B cell (primary cell): Measurements from ENCODE around the gene HLCS. TPM values are rescaled to one million over a fixed set of nuclear protein-coding genes. Genes with fewer than 3 reads are reported as not detected.

Experiments used
- ATAC-seq: fragments of 200-7000 bp; cut with Tn5 transposase; one replicate; pipeline ENCODE4 v1.10.0; 2021; ENCODE audit warnings: low read depth, mild to moderate bottlenecking, moderate number of reproducible peaks, moderate library complexity
- CTCF ChIA-PET: fragments of 350-600 bp; sonication (Branson Sonifier 250); formaldehyde crosslinking; loops from one replicate; lab custom pipeline; 2021; ENCODE audit warnings: antibody characterized with exemption, inconsistent platforms; lab: Charles Lee
- POLR2A ChIA-PET: fragments of 350-600 bp; sonication (Branson Sonifier 250); formaldehyde crosslinking; loops from one replicate; lab custom pipeline; 2021; ENCODE audit warnings: antibody characterized with exemption; lab: Charles Lee
- DNase-seq: peaks from one replicate; pipeline ENCODE4 v3.0.0; 2013
- H2AFZ ChIP-seq: 2 replicates; pipeline ENCODE4 v1.6.1; 2012; ENCODE audit warnings: mild to moderate bottlenecking, low read depth, low read length; ENCODE audit not compliant: insufficient read depth, poor library complexity, severe bottlenecking
- H3K27ac ChIP-seq, 2 donors: 1 replicate in 1 of 2; 2 replicates in 1 of 2; pipeline ENCODE4 v1.5.1; 2012 to 2013; ENCODE audit warnings: low read length in 2 of 2, mild to moderate bottlenecking in 2 of 2, moderate library complexity in 1 of 2
- H3K27me3 ChIP-seq, 4 experiments: fragments of 200-600 bp in 1 of 4; sonication (generic) in 1 of 4; replicated peaks in 1 of 4; 1 replicate in 2 of 4; 2 replicates in 2 of 4; pipeline versions ENCODE4 v1.6.1 to v1.7.0; 2013 to 2016; ENCODE audit warnings: low read length in 3 of 4, mild to moderate bottlenecking in 2 of 4, mixed read lengths in 1 of 4, moderate library complexity in 1 of 4; ENCODE audit not compliant: insufficient read depth in 4 of 4, control insufficient read depth in 3 of 4; ENCODE audit errors: control extremely low read depth in 1 of 4
- H3K36me3 ChIP-seq, 2 experiments: replicated peaks in 1 of 2; 1 replicate in 1 of 2; 2 replicates in 1 of 2; pipeline versions ENCODE4 v1.6.1 to v1.7.1; 2013; ENCODE audit warnings: low read length in 1 of 2; ENCODE audit not compliant: insufficient read depth in 2 of 2, control insufficient read depth in 1 of 2; ENCODE audit errors: control extremely low read depth in 1 of 2, extremely low read depth in 1 of 2
- H3K4me1 ChIP-seq, 2 donors: fragments of 200-600 bp in 1 of 2; sonication (generic) in 1 of 2; 1 replicate in 1 of 2; 2 replicates in 1 of 2; pipeline versions ENCODE4 v1.5.1 to v1.6.1; 2013 to 2017; ENCODE audit warnings: low read length in 2 of 2; ENCODE audit not compliant: control insufficient read depth in 2 of 2, insufficient read depth in 2 of 2
- H3K4me2 ChIP-seq: replicated peaks from 2 replicates; pipeline ENCODE3; 2012; ENCODE audit warnings: mild to moderate bottlenecking, low read depth, low read length; ENCODE audit not compliant: poor library complexity, severe bottlenecking
- H3K4me3 ChIP-seq, 5 experiments: fragments of 200-600 bp in 1 of 5; sonication (generic) in 1 of 5; 1 replicate in 3 of 5; 2 replicates in 2 of 5; pipeline versions ENCODE4 v1.5.1 to v1.7.0; 2011 to 2016; ENCODE audit warnings: low read length in 4 of 5, mild to moderate bottlenecking in 4 of 5, low read depth in 2 of 5, control low read depth in 1 of 5, moderate library complexity in 1 of 5; ENCODE audit not compliant: insufficient read depth in 1 of 5; ENCODE audit errors: control extremely low read depth in 1 of 5, extremely low read depth in 1 of 5
- H3K79me2 ChIP-seq: fragments of 200-600 bp; sonication (generic); one replicate; pipeline ENCODE4 v1.6.0; 2016; ENCODE audit warnings: low read length; ENCODE audit not compliant: control insufficient read depth, insufficient read depth
- H3K9ac ChIP-seq: fragments of 200-600 bp; sonication (generic); 2 replicates; pipeline ENCODE4 v1.6.1; 2017; ENCODE audit warnings: mild to moderate bottlenecking, low read length, moderate library complexity
- H3K9me3 ChIP-seq, 3 donors: one replicate each; pipeline versions ENCODE4 v1.6.1 to v1.7.1; 2013; ENCODE audit warnings: low read length in 2 of 3; ENCODE audit not compliant: control insufficient read depth in 2 of 3, insufficient read depth in 1 of 3; ENCODE audit errors: control extremely low read depth in 1 of 3
- H4K20me1 ChIP-seq: 2 replicates; pipeline ENCODE4 v1.6.0; 2012; ENCODE audit warnings: mild to moderate bottlenecking, low read length; ENCODE audit not compliant: insufficient read depth, control insufficient read depth, poor library complexity, severe bottlenecking
- H3K27ac Mint-ChIP-seq: one replicate; pipeline ENCODE4 v1.8.0; 2021; ENCODE audit warnings: mixed read lengths
- H3K27me3 Mint-ChIP-seq: one replicate; pipeline ENCODE4 v1.8.0; 2021; ENCODE audit warnings: mixed read lengths
- H3K4me1 Mint-ChIP-seq: one replicate; pipeline ENCODE4 v1.8.0; 2021; ENCODE audit warnings: mixed read lengths
- H3K4me3 Mint-ChIP-seq: one replicate; pipeline ENCODE4 v1.8.0; 2021; ENCODE audit warnings: mixed read lengths
- H3K9me3 Mint-ChIP-seq: one replicate; pipeline ENCODE4 v1.8.0; 2022; ENCODE audit warnings: mixed read lengths; ENCODE audit not compliant: insufficient read depth
- EZH2 ChIP-seq: IDR thresholded peaks from 2 replicates; pipeline ENCODE4 v1.6.1; 2012; ENCODE audit warnings: borderline replicate concordance, low read depth, mild to moderate bottlenecking, moderate library complexity, low read length; ENCODE audit not compliant: insufficient read depth, poor library complexity, severe bottlenecking
- WGBS: methylation state at CpG from one replicate; pipeline ENCODE4 v1.1.5; 2013; ENCODE audit warnings: missing lambda C conversion rate; ENCODE audit not compliant: insufficient coverage; 5-methylcytosine and 5-hydroxymethylcytosine counted together
- intact Hi-C: fragments of 100-400 bp; cut with micrococcal nuclease; formaldehyde crosslinking; loops from one replicate; pipeline ENCODE4 v1.10.0; 2022
- polyA plus RNA-seq: library from polyadenylated mRNA; depleted of rRNA; stranded (reverse); fragments of >200 nt; gene quantifications from 2 replicates; pipeline ENCODE4 v1.2.3, GENCODE V29; 2012
- total RNA-seq, 2 donors: library from RNA; stranded (reverse); fragments of 120-200 nt in 1 of 2; gene quantifications; 1 replicate in 1 of 2; 2 replicates in 1 of 2; pipeline versions ENCODE4 v1.2.3 to v1.2.4, GENCODE V29; 2013 to 2022
- TF ChIP-seq, protein P1 (sequence below): fragments of 200-600 bp; IDR thresholded peaks from one replicate; pipeline ENCODE4 v1.8.0; 2022; ENCODE audit warnings: antibody characterized with exemption, mild to moderate bottlenecking

HLCS gene
- total and polyA plus RNA-seq, 2 donors (not counting 1 experiment from before 2014, with no cell fraction given) = 4.4 to 14.7 TPM

- CTCF ChIA-PET = interaction anchor here (0.7 to 2.4 kb wide), 3 partner anchors 9 to 427 kb away, joined by 3 to 9 read pairs (median 4); no protein-coding TSS in a partner anchor
These were observed 36.8 kb downstream of the HLCS start for GRCh38 chr21:36929622-36930021.

GRCh38 chr21:36928960-36929359 is 37.5 kb downstream of the HLCS start:
- H3K9me3 Mint-ChIP-seq = no peaks in the 10 kb centered on the region
- H3K4me3 Mint-ChIP-seq = no peak overlapping the region
- Histone ChIP-seq H3K9me3 (no peaks in the 10 kb centered on the region), H3K36me3 (peaks cover 0 to 6% of the 10 kb centered on the region in 2 experiments), H3K27me3 (no peaks in the 10 kb centered on the region), H3K9ac (no peak overlapping the region), H2AFZ (no peak overlapping the region), H3K79me2 (no peaks in the 10 kb centered on the region), H3K4me2 (no peak overlapping the region), H4K20me1 (no peaks in the 10 kb centered on the region), H3K4me1 (no peaks in the 10 kb centered on the region), H3K4me3 (no peak overlapping the region), H3K27ac (no peak overlapping the region)
- no peak for ATAC-seq
- intact Hi-C loops = loop anchor here (5.0 kb wide), 1 partner anchor 802 kb away; no protein-coding TSS in a partner anchor
- H3K4me1 Mint-ChIP-seq = no peaks in the 10 kb centered on the region
- ChIA-PET POLR2A (no interaction called here), CTCF (interaction anchor here (1.1 to 2.4 kb wide), 3 partner anchors 19 to 437 kb away, joined by 3 to 9 read pairs (median 6); no protein-coding TSS in a partner anchor)
- no peak for DNase-seq
- no peak for TF ChIP-seq EZH2
- TF ChIP-seq, protein P1, sequence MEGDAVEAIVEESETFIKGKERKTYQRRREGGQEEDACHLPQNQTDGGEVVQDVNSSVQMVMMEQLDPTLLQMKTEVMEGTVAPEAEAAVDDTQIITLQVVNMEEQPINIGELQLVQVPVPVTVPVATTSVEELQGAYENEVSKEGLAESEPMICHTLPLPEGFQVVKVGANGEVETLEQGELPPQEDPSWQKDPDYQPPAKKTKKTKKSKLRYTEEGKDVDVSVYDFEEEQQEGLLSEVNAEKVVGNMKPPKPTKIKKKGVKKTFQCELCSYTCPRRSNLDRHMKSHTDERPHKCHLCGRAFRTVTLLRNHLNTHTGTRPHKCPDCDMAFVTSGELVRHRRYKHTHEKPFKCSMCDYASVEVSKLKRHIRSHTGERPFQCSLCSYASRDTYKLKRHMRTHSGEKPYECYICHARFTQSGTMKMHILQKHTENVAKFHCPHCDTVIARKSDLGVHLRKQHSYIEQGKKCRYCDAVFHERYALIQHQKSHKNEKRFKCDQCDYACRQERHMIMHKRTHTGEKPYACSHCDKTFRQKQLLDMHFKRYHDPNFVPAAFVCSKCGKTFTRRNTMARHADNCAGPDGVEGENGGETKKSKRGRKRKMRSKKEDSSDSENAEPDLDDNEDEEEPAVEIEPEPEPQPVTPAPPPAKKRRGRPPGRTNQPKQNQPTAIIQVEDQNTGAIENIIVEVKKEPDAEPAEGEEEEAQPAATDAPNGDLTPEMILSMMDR = no peak
- no peaks in the 10 kb centered on the region for H3K27me3 Mint-ChIP-seq
- no peak overlapping the region for H3K27ac Mint-ChIP-seq
- 98% methylated on average over 5 of the region's 5 CpGs for WGBS

More at GRCh38 chr21:36929622-36930021, 36.8 kb downstream of the HLCS start:
- Histone ChIP-seq H3K36me3 (peaks cover 0 to 6% of the 10 kb centered on the region in 2 experiments), H3K4me1 (no peaks in the 10 kb centered on the region), H3K27me3 (no peaks in the 10 kb centered on the region), H2AFZ (no peak overlapping the region), H3K9me3 (no peaks in the 10 kb centered on the region), H3K4me3 (no peak overlapping the region), H3K27ac (no peak overlapping the region), H3K79me2 (no peaks in the 10 kb centered on the region), H3K4me2 (no peak overlapping the region), H3K9ac (no peak overlapping the region), H4K20me1 (no peaks in the 10 kb centered on the region)
- WGBS = 95% methylated on average over 7 of the region's 7 CpGs
- Mint-ChIP-seq H3K27me3 (no peaks in the 10 kb centered on the region), H3K27ac (no peak overlapping the region), H3K9me3 (no peaks in the 10 kb centered on the region), H3K4me1 (no peaks in the 10 kb centered on the region), H3K4me3 (no peak overlapping the region)
- POLR2A ChIA-PET = no interaction called here
- DNase-seq = no peak
- TF ChIP-seq, protein P1 = no peak
- no peak for TF ChIP-seq EZH2
- intact Hi-C loops = loop anchor here (5.0 kb wide), 1 partner anchor 802 kb away; no protein-coding TSS in a partner anchor
- no peak for ATAC-seq
